HEK293 (cell line): ENCODE data around the gene FRY.

Experiments
- YY1 ChIP-seq: fragments of 450-650 bp; formaldehyde crosslinking; IDR thresholded peaks from 2 replicates; pipeline ENCODE4 v1.5.1; 2018; ENCODE audit warnings: missing biosample characterization, missing genetic modification characterization
- ZBTB20 ChIP-seq: fragments of 450-650 bp; formaldehyde crosslinking; IDR thresholded peaks from 2 replicates; pipeline ENCODE4 v1.5.1; 2016; ENCODE audit warnings: missing biosample characterization, missing genetic modification characterization
- ZBTB44 ChIP-seq: fragments of 450-650 bp; IDR thresholded peaks from 2 replicates; pipeline ENCODE4 v1.5.1; 2018; ENCODE audit warnings: missing biosample characterization, mild to moderate bottlenecking, missing genetic modification characterization
- ZBTB48 ChIP-seq: fragments of 450-650 bp; formaldehyde crosslinking; IDR thresholded peaks from 2 replicates; pipeline ENCODE4 v1.5.1; 2016; ENCODE audit warnings: missing biosample characterization, missing genetic modification characterization
- ZNF169 ChIP-seq: fragments of 450-650 bp; formaldehyde crosslinking; IDR thresholded peaks from 2 replicates; pipeline ENCODE4 v1.5.1; 2016; ENCODE audit warnings: missing biosample characterization, missing genetic modification characterization
- ZNF24 ChIP-seq: fragments of 450-650 bp; formaldehyde crosslinking; IDR thresholded peaks from 2 replicates; pipeline ENCODE4 v1.5.1; 2016; ENCODE audit warnings: missing biosample characterization, missing genetic modification characterization
- ZNF274 ChIP-seq, 2 experiments: fragments of 200-500 bp in 1 of 2; fragments of 450-650 bp in 1 of 2; sonication (Bioruptor generic) in 1 of 2; formaldehyde crosslinking in 1 of 2; IDR thresholded peaks; 2 replicates each; pipeline versions ENCODE4 v1.5.1 to v1.6.1; 2014 to 2016; ENCODE audit warnings: borderline replicate concordance in 1 of 2, inconsistent platforms in 1 of 2, low read length in 1 of 2, missing biosample characterization in 1 of 2, missing genetic modification characterization in 1 of 2
- ZNF37A ChIP-seq: fragments of 450-650 bp; IDR thresholded peaks from 2 replicates; pipeline ENCODE4 v1.5.1; 2018; ENCODE audit warnings: missing biosample characterization, missing genetic modification characterization
- ZNF514 ChIP-seq: fragments of 450-650 bp; formaldehyde crosslinking; IDR thresholded peaks from 2 replicates; pipeline ENCODE4 v1.5.1; 2016; ENCODE audit warnings: missing biosample characterization, missing genetic modification characterization
- ZNF529 ChIP-seq: fragments of 450-650 bp; formaldehyde crosslinking; IDR thresholded peaks from 2 replicates; pipeline ENCODE4 v1.5.1; 2017; ENCODE audit warnings: missing genetic modification characterization, missing biosample characterization; ENCODE audit not compliant: insufficient replicate concordance
- ZNF670 ChIP-seq: fragments of 450-650 bp; formaldehyde crosslinking; IDR thresholded peaks from 2 replicates; pipeline ENCODE4 v1.5.1; 2016; ENCODE audit warnings: missing biosample characterization, missing genetic modification characterization, low read depth
- ZSCAN30 ChIP-seq: fragments of 450-650 bp; IDR thresholded peaks from 2 replicates; pipeline ENCODE4 v1.5.1; 2018; ENCODE audit warnings: missing biosample characterization, mild to moderate bottlenecking, missing genetic modification characterization, moderate library complexity
- TF ChIP-seq, protein P1 (sequence below): fragments of 450-650 bp; formaldehyde crosslinking; IDR thresholded peaks from 2 replicates; pipeline ENCODE4 v1.5.1; 2016; ENCODE audit warnings: missing biosample characterization, missing genetic modification characterization
- TF ChIP-seq, protein P2 (sequence below): fragments of 450-650 bp; formaldehyde crosslinking; IDR thresholded peaks from 2 replicates; pipeline ENCODE4 v1.5.1; 2017; ENCODE audit warnings: missing biosample characterization, missing genetic modification characterization

GRCh38 chr13:32087955-32088747, 56.6 kb downstream of the FRY start:
- TF ChIP-seq, protein P1, sequence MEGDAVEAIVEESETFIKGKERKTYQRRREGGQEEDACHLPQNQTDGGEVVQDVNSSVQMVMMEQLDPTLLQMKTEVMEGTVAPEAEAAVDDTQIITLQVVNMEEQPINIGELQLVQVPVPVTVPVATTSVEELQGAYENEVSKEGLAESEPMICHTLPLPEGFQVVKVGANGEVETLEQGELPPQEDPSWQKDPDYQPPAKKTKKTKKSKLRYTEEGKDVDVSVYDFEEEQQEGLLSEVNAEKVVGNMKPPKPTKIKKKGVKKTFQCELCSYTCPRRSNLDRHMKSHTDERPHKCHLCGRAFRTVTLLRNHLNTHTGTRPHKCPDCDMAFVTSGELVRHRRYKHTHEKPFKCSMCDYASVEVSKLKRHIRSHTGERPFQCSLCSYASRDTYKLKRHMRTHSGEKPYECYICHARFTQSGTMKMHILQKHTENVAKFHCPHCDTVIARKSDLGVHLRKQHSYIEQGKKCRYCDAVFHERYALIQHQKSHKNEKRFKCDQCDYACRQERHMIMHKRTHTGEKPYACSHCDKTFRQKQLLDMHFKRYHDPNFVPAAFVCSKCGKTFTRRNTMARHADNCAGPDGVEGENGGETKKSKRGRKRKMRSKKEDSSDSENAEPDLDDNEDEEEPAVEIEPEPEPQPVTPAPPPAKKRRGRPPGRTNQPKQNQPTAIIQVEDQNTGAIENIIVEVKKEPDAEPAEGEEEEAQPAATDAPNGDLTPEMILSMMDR, result no peak
- no peak for TF ChIP-seq ZBTB44 (tag by site-specific recombination)
- TF ChIP-seq ZNF670 (tag by site-specific recombination), result no peak
- no peak for TF ChIP-seq ZBTB48
- TF ChIP-seq ZNF514 (tag by site-specific recombination), result no peak
- TF ChIP-seq, protein P2, sequence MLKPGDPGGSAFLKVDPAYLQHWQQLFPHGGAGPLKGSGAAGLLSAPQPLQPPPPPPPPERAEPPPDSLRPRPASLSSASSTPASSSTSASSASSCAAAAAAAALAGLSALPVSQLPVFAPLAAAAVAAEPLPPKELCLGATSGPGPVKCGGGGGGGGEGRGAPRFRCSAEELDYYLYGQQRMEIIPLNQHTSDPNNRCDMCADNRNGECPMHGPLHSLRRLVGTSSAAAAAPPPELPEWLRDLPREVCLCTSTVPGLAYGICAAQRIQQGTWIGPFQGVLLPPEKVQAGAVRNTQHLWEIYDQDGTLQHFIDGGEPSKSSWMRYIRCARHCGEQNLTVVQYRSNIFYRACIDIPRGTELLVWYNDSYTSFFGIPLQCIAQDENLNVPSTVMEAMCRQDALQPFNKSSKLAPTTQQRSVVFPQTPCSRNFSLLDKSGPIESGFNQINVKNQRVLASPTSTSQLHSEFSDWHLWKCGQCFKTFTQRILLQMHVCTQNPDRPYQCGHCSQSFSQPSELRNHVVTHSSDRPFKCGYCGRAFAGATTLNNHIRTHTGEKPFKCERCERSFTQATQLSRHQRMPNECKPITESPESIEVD (tag by site-specific recombination), result no peak
- no peak for TF ChIP-seq ZBTB20
- no peak for TF ChIP-seq ZNF24
- TF ChIP-seq ZNF37A (tag by site-specific recombination), result no peak
- no peak for TF ChIP-seq ZSCAN30 (tag by site-specific recombination)
- TF ChIP-seq ZNF169 (tag by site-specific recombination), result no peak
- no peak for TF ChIP-seq ZNF274 (IDR thresholded peaks at IDR 0.05; ENCODE audit: low read length)
- TF ChIP-seq ZNF274 (tag by site-specific recombination; IDR thresholded peaks at IDR 0.05; ENCODE audit: borderline replicate concordance), result no peak
- TF ChIP-seq YY1, result no peak
- TF ChIP-seq ZNF529 (tag by site-specific recombination), result no peak
